Amygdala (tissue), 56 donors: ENCODE results near the gene FCAMR.
"Not testable (repeated sequence)": the region's sequence is repeated elsewhere in the genome, so short reads cannot be mapped to it uniquely, and the experiment has no call there.

Experiments
- DNase-seq, 56 donors: peaks; one replicate each; lab custom pipeline; 2025; lab: John Stamatoyannopoulos, UW

The FCAMR gene

DNA sequence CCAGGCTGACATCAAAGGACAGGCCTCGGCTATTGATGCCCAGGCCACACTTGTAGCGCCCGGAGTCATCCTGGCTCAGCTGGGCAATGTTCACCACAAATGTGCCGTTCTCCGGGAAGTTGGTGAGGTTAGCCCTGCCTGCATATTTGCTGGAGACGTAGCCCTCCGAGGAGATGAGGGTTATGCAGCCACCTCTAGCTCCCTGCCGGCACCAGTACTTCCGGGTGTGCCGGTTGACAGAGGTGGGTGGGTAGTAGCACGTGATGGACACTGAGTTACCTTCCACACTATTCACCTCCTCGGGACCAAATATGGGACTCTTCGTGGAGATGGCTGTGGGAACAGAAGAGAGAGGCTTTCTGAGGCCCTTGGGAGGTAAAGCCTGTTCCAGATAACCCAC lies 31.1 kb downstream of the FCAMR start:
- DNase-seq = no peak

DNA sequence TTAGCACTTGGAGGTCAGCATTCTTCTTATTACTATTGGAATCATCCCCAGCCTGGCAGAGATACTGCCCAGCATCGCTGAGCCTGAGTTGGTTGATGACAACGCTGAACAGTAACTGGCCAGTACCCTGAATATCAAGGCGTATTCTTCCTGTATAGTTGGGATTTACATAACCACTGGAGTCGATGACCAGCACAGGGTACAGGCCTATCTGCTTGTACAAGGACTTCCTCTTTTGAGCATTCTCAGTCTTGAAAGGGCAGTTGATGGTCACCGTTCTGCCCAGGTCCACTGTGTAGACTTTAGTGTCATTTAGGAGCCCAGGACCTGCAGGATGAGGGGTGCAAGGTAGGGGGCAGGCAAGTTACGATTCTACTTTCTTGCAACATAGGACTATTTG lies 32.8 kb downstream of the FCAMR start:
- DNase-seq = no peak

DNA sequence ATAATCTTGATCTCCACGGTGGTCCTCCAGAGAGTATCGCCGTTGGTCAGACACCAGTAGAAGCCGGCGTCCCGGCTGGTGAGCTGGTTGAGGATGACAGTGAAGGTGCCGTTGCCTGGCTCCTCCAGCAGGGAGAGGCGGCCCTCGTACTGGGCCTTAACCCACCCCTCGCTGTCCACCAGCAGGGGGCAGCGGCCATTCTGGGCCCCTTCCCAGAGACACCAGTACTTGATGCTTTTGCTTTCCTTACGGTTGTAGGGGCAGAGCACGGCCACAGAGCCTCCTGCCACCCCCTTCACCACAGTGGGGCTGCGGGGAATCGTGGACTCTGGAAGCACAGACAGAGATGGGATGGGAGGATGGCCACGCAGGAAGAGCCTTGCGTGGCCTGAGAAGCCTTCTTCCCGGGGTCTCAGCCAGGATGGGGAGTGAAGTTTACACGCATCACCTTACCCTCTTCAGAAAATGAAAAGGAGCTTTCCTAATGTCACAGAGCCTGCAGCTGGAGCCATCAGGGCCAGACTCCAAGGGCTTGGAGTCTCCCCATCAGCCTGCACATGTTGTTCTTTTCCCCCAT lies 34.7 kb downstream of the FCAMR start:
- DNase-seq = peak in 3 of 56 donors; percentile 27 to 31 (median 30)

GRCh38 chr1:206933333-206933945 lies 36.8 kb downstream of the FCAMR start:
- DNase-seq = peak in 1 of 56 donors; percentile 13

DNA sequence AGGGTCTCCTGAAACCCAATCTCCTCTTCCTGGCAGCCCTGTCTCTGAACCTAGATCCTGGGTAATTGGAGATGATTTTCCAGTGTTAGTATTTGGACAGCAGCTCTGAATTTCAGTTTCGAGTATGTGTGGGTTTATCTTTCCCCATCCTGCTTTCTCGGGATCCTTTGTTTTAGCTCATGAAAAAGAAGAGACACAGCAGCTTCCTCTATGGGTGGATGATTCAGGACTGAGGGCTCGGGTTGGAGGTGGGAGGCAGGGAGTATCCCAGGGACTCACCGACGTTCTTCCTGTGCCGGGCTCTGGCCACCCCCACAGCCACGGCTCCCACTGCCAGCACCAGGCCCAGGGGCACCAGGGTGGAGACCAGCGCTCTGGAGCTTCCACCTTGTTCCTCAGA lies 38.1 kb downstream of the FCAMR start:
- no peak for DNase-seq

DNA sequence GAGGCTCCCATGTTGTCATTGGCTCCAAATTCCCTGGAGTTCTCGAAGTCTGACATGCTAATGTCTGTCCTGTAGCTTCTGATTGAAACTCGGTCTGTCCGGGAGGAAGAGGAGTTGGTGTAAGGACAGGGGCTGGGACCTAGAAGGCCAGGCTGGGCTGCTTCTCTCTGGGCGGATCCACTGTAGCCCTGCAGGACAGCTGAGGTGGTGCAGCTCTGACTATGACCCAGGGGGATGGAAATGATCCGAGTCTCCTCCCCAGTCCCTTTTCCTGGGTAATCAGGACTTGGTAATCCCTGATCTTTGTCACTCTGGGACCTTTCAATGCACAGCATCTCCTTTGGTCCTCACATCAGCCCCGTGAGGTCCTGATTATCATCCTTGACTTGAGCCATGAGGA lies 38.6 kb downstream of the FCAMR start:
- no peak for DNase-seq

GRCh38 chr1:206930210-206930798 lies 40.0 kb downstream of the FCAMR start:
- DNase-seq = peak in 3 of 56 donors; percentile 6 to 34 (median 21)

DNA sequence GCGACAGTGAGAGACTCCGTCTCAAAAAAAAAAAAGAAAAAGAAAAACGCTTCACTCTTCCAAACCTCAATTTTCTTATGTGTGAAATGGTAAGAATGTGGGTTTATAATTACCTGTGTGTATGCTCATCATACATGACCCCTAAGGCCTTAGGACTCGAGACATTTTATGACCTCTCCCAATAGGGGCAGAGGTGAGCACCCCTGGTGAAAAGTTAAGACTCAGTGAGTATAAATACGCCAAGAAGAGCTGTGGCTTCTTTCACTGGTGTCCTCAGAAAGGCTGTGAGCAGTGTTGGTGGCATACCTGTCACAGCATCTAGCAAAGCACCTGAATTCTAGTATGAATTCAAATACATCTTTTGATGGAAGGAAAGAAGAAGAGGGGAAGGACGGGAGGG lies 40.7 kb downstream of the FCAMR start:
- DNase-seq = no peak

- no peak for DNase-seq
Observed at GRCh38 chr1:206926286-206926685, 44.0 kb downstream of the FCAMR start.

DNA sequence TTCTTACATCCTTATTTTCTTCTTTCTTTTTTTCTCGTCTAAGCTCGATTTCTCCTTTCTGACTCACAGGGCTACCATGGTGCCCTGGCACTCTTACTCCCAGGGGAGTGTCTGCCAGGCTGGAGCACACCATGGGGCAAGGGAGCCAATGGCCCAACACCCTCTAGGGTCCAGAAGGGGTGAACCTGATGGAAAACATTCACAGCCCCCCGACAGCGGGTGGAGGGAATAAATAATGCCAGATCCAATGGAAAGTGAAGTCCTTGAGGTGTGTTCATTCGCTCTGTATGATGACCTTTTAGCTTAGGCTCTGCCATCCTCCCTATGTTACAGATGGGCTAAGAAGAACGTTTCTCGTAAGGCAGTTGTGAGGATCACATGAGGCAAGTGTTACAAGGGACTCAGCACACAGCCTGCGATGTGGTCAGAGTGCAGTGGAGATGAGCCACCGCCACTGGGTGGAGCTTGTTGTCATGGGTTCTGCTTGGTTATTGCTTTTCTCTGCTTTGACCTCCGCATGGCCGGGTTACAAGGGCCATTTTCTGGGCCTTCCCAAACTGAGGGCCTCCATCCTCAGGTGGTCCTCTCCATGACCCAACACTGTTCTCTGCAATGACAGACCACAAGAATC lies 45.0 kb downstream of the FCAMR start:
- DNase-seq = peak in 3 of 56 donors; percentile 19 to 43 (median 27)

DNA sequence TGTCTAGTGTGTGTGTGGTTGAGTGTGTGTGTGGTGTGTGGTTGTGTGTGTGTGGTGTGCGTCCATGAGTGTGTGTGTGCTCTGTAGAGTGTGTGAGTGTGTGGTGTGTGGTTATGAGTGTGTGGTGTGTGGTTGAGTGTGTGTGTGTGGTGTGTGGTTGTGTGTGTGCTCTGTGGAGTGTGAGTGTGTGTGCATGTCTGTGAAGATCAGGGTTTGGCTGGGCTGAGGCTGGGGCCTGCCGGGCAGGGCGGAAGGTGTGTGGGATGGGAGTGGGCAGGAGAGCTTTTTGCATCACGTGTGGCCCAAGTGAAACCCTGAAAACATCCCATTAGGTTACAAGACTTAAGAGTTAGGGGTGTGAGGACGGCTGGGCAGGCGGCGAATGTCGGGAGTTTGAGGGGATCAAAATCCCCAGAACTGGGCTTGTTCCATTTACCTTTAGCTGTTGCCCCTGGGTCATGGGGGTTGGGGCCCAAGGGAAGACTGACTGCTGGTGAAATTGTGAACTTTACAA lies 45.6 kb downstream of the FCAMR start:
- no peak for DNase-seq

DNA sequence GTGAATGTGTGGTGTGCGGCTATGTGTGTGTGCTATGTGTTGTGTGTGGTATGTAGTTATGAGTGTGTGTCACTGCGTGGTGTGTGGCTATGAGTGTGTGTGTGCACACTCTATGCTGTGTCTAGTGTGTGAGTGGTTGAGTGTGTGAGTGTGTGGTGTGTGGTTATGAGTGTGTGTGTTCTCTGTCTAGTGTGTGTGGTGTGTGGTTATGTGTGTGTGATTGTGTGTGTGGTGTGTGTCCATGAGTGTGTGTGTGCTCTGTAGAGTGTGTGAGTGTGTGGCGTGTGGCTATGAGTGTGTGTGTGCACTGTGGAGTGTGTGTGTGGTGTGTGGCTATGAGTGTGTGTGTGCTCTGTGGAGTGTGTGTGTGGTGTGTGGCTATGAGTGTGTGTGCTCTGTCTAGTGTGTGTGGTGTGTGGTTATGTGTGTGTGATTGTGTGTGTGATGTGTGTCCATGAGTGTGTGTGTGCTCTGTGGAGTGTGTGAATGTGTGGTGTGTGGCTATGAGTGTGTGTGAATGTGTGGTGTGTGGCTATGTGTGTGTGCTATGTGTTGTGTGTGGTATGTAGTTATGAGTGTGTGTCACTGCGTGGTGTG lies 46.2 kb downstream of the FCAMR start:
- not testable (repeated sequence) for DNase-seq

DNA sequence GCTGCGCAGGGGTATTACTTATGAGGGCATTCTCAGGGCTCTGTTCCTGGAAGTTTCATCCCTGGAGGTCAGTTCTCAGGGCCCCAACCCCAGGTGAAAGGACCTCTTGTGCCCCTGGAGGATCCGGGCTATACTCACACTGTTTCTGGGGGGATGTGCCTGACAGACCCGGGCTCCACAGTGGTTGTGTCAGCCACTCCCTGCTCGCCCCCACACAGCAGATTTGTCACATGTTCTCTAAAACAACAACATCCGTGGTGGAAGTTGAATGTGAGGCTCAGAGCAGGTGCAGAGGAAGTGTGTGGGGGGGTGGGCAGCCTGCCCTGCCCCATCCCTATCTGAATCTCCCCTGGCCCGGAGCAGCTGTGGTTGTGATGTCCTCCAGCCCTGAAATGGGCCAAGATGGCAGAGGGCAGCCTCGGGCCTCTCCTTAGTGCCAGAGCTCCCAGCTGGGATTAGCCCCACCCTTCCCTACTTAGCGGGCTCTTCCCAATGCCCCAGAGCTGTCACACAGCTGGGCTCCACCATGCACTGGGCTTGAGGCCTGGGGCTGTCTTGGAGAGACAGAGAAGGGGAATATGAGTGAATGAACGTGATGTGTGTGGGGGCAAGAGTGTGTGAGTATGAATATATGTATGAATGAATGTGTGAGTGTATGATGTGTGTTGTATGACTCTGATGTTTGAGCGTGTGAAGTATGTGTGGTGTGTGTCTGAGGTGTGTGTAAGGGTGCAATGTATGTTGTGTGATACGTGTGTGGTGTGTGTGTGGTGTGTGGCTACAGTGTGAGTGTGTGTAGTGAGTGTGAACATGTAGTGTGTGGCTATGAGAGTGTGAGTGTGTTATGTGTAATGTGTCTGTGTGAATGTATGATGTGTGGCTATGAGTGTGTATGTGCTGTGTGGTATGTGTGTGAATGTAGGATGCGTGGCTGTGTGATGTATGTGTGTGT lies 47.0 kb downstream of the FCAMR start:
- no peak for DNase-seq

GRCh38 chr1:206922524-206922923 lies 47.7 kb downstream of the FCAMR start:
- DNase-seq = no peak

- peak in 11 of 56 donors; percentile 12 to 61 (median 16) for DNase-seq
Observed at GRCh38 chr1:206921772-206922265, 48.4 kb downstream of the FCAMR start, which contains the start of gene FCMR. Gene FCMR (minus strand): TSS chr1:206921941. CDS start chr1:206921854, 87 bp downstream.

DNA sequence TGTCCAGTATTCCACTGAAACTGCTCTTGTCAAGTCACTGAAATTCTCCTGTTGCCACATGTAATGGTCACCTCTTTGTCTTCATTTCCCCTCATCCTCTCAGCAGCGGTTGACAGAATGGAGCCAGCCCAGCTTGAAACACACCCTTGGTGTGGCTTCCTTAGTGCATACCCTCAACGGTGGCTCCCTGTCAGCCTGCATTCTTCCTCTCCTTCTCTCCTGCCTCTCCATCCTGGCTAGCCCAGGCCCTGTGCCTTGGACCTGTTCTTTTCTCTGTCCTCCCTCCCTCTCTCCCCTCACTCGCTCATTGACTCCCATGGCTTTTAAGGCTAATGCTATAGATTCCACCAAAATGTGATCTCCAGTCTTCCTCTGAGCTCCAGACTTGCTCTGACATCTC lies 52.2 kb downstream of the FCAMR start:
- DNase-seq = no peak

GRCh38 chr1:206916000-206916709 lies 54.1 kb downstream of the FCAMR start:
- DNase-seq = no peak

GRCh38 chr1:206915030-206915735 lies 55.1 kb downstream of the FCAMR start:
- DNase-seq = no peak
